CD14-positive monocyte (primary cell): ENCODE measurements around the gene AJUBA. TPM values are rescaled to one million over a fixed set of nuclear protein-coding genes. Genes with fewer than 3 reads are reported as not detected.

ENCODE experiments used
- DNase-seq, 3 donors: peaks; one replicate each; pipeline ENCODE4 v3.0.0-alpha.2; 2011 to 2022
- H2AFZ ChIP-seq: 2 replicates; pipeline ENCODE4 v1.6.0; 2012; ENCODE audit warnings: mild to moderate bottlenecking, low read depth, low read length, inconsistent platforms; ENCODE audit not compliant: insufficient read depth, poor library complexity, severe bottlenecking
- H3K27ac ChIP-seq, 2 donors: 1 replicate in 1 of 2; 2 replicates in 1 of 2; pipeline ENCODE4 v1.5.1; 2012 to 2013; ENCODE audit warnings: low read length in 2 of 2, control low read depth in 1 of 2, inconsistent platforms in 1 of 2, low read depth in 1 of 2, mild to moderate bottlenecking in 1 of 2
- H3K27me3 ChIP-seq, 2 donors: one replicate each; pipeline versions ENCODE4 v1.6.0 to v1.6.1; 2011 to 2013; ENCODE audit warnings: low read length in 2 of 2; ENCODE audit not compliant: control insufficient read depth in 2 of 2, insufficient read depth in 2 of 2
- H3K36me3 ChIP-seq, 2 donors: replicated peaks in 1 of 2; 1 replicate in 1 of 2; 2 replicates in 1 of 2; pipeline versions ENCODE4 v1.5.1 to v1.6.1; 2012 to 2013; ENCODE audit warnings: low read length in 2 of 2, control low read depth in 1 of 2, inconsistent platforms in 1 of 2, mild to moderate bottlenecking in 1 of 2; ENCODE audit not compliant: insufficient read depth in 2 of 2, control insufficient read depth in 1 of 2
- H3K4me1 ChIP-seq, 2 donors: 1 replicate in 1 of 2; 2 replicates in 1 of 2; pipeline versions ENCODE4 v1.5.1 to v1.6.1; 2012 to 2013; ENCODE audit warnings: low read length in 2 of 2, control low read depth in 1 of 2, inconsistent platforms in 1 of 2, mild to moderate bottlenecking in 1 of 2, moderate library complexity in 1 of 2; ENCODE audit not compliant: insufficient read depth in 2 of 2, control insufficient read depth in 1 of 2
- H3K4me2 ChIP-seq: replicated peaks from 2 replicates; pipeline ENCODE3; 2012; ENCODE audit warnings: low read length, moderate library complexity, mild to moderate bottlenecking; ENCODE audit not compliant: poor library complexity, severe bottlenecking; ENCODE audit errors: extremely low read depth
- H3K4me3 ChIP-seq, 3 experiments: fragments of 200-600 bp in 1 of 3; sonication (generic) in 1 of 3; replicated peaks in 1 of 3; 1 replicate in 2 of 3; 2 replicates in 1 of 3; pipeline ENCODE4 v1.5.1; 2011 to 2013; ENCODE audit warnings: low read length in 3 of 3, mild to moderate bottlenecking in 3 of 3, control low read depth in 2 of 3, low read depth in 2 of 3, inconsistent platforms in 1 of 3, moderate library complexity in 1 of 3
- H3K79me2 ChIP-seq: 2 replicates; pipeline ENCODE4 v1.6.0; 2012; ENCODE audit warnings: mild to moderate bottlenecking, control low read depth, inconsistent platforms, low read length, moderate library complexity; ENCODE audit not compliant: insufficient read depth
- H3K9ac ChIP-seq: 2 replicates; pipeline ENCODE4 v1.6.0; 2017; ENCODE audit warnings: low read length, mild to moderate bottlenecking; ENCODE audit not compliant: insufficient read depth, poor library complexity, severe bottlenecking
- H3K9me3 ChIP-seq, 2 donors: replicated peaks in 1 of 2; 1 replicate in 1 of 2; 2 replicates in 1 of 2; pipeline versions ENCODE4 v1.5.1 to v1.6.1; 2012 to 2013; ENCODE audit warnings: low read length in 2 of 2, control low read depth in 1 of 2; ENCODE audit not compliant: control insufficient read depth in 1 of 2, insufficient read depth in 1 of 2
- H4K20me1 ChIP-seq: 2 replicates; pipeline ENCODE4 v1.6.0; 2012; ENCODE audit warnings: mild to moderate bottlenecking, low read length, control low read depth, moderate library complexity; ENCODE audit not compliant: insufficient read depth
- H3K27ac Mint-ChIP-seq, 7 donors: one replicate each; pipeline ENCODE4 v1.8.0; 2020; ENCODE audit warnings: mild to moderate bottlenecking in 7 of 7, mixed read lengths in 7 of 7, moderate library complexity in 6 of 7, inconsistent platforms in 2 of 7
- H3K27me3 Mint-ChIP-seq, 3 donors: one replicate each; pipeline ENCODE4 v1.8.0; 2021 to 2022; ENCODE audit warnings: low read depth in 3 of 3, mild to moderate bottlenecking in 3 of 3, mixed read lengths in 3 of 3, moderate library complexity in 3 of 3, inconsistent platforms in 1 of 3
- H3K36me3 Mint-ChIP-seq, 2 donors: one replicate each; pipeline ENCODE4 v1.8.0; 2020; ENCODE audit warnings: mixed read lengths in 2 of 2, inconsistent platforms in 1 of 2, mild to moderate bottlenecking in 1 of 2
- H3K4me1 Mint-ChIP-seq: one replicate; pipeline ENCODE4 v1.8.0; 2020; ENCODE audit warnings: mild to moderate bottlenecking, mixed read lengths
- H3K4me3 Mint-ChIP-seq, 2 donors: one replicate each; pipeline ENCODE4 v1.8.0; 2020; ENCODE audit warnings: mild to moderate bottlenecking in 2 of 2, mixed read lengths in 2 of 2, moderate library complexity in 1 of 2
- H3K9me3 Mint-ChIP-seq, 7 donors: one replicate each; pipeline ENCODE4 v1.8.0; 2020 to 2022; ENCODE audit warnings: mixed read lengths in 7 of 7, mild to moderate bottlenecking in 6 of 7, moderate library complexity in 6 of 7, inconsistent platforms in 2 of 7
- CTCF ChIP-seq: fragments of 200-600 bp; IDR thresholded peaks from one replicate; pipeline ENCODE4 v1.8.0; 2022; ENCODE audit warnings: antibody characterized with exemption, mild to moderate bottlenecking
- WGBS: methylation state at CpG from one replicate; pipeline ENCODE4 v1.1.5; 2013; ENCODE audit warnings: missing lambda C conversion rate; ENCODE audit not compliant: insufficient coverage; 5-methylcytosine and 5-hydroxymethylcytosine counted together
- intact Hi-C, 2 donors: fragments of 100-400 bp; cut with micrococcal nuclease; formaldehyde crosslinking; loops; one replicate each; pipeline versions ENCODE4 v1.15.0 to v1.15.1; 2023
- polyA plus RNA-seq, 3 donors: library from polyadenylated mRNA; depleted of rRNA in 1 of 3; unstranded in 2 of 3; stranded (reverse) in 1 of 3; fragments of 300-500 nt in 2 of 3; fragments of >200 nt in 1 of 3; fragmentation: Illumina TruSeq in 2 of 3; gene quantifications; 1 replicate in 2 of 3; 2 replicates in 1 of 3; pipeline ENCODE4 v1.2.3, GENCODE V29; 2012 to 2021

Gene AJUBA
- polyA plus RNA-seq, 3 donors = 0.04 TPM; not detected in 2

GRCh38 chr14:22945642-22946041 is 36.7 kb downstream of the AJUBA start:
- Histone ChIP-seq H3K9me3 (no peaks in the 10 kb centered on the region), H3K79me2 (peaks cover 7% of the 10 kb centered on the region), H3K9ac (no peak overlapping the region), H4K20me1 (no peaks in the 10 kb centered on the region), H3K4me1 (peaks cover 0 to 2% of the 10 kb centered on the region in 2 donors), H3K27ac (no peak overlapping the region), H3K36me3 (peaks cover 42 to 74% of the 10 kb centered on the region in 2 donors), H3K4me2 (no peak overlapping the region), H3K4me3 (no peak overlapping the region), H3K27me3 (no peaks in the 10 kb centered on the region), H2AFZ (no peak overlapping the region)
- Mint-ChIP-seq H3K9me3 (peaks cover 0 to 2% (median 0%) of the 10 kb centered on the region in 7 donors), H3K4me3 (no peak overlapping the region), H3K36me3 (peaks cover 57 to 91% of the 10 kb centered on the region in 2 donors), H3K27me3 (no peaks in the 10 kb centered on the region), H3K4me1 (peaks cover 2% of the 10 kb centered on the region), H3K27ac (no peak overlapping the region)
- no peak for DNase-seq
- 94% methylated on average over 2 of the region's 3 CpGs for WGBS
- intact Hi-C loops = no loop called here
- TF ChIP-seq CTCF = no peak

GRCh38 chr14:22939684-22940083 is 42.7 kb downstream of the AJUBA start:
- Histone ChIP-seq H3K4me3 (no peak overlapping the region), H3K27ac (no peak overlapping the region), H3K9me3 (no peaks in the 10 kb centered on the region), H3K4me1 (no peaks in the 10 kb centered on the region), H3K4me2 (no peak overlapping the region), H3K79me2 (no peaks in the 10 kb centered on the region), H2AFZ (no peak overlapping the region), H3K36me3 (peaks cover 17 to 26% of the 10 kb centered on the region in 2 donors), H4K20me1 (no peaks in the 10 kb centered on the region), H3K27me3 (no peaks in the 10 kb centered on the region), H3K9ac (no peak overlapping the region)
- WGBS = 100% methylated on average over 1 of the region's 4 CpGs
- Mint-ChIP-seq H3K4me3 (no peak overlapping the region), H3K27ac (no peak overlapping the region), H3K4me1 (peaks cover 2% of the 10 kb centered on the region), H3K27me3 (no peaks in the 10 kb centered on the region), H3K9me3 (peaks cover 0 to 2% (median 0%) of the 10 kb centered on the region in 7 donors), H3K36me3 (peaks cover 27 to 75% of the 10 kb centered on the region in 2 donors)
- intact Hi-C loops = loop anchor here in 1 of 2 donors (10.0 kb wide), 1 partner anchor 45 kb away; the partner anchor contains the start of gene AJUBA
- TF ChIP-seq CTCF = no peak
- no peak for DNase-seq
